ENCODE measurements around the gene PLA1A.

PLA1A gene

GRCh38 chr3:119647843-119648575 is 50.3 kb downstream of the PLA1A start:
- H3K27ac Mint-ChIP-seq, result no peak overlapping the region
- no peaks in the 10 kb centered on the region for H3K27me3 Mint-ChIP-seq
- H3K4me3 Mint-ChIP-seq, result no peak overlapping the region
- peaks cover 11% of the 10 kb centered on the region for H3K4me1 Mint-ChIP-seq (ENCODE audit: low read depth)
- H3K9me3 Mint-ChIP-seq, result no peaks in the 10 kb centered on the region
- peaks cover 14% of the 10 kb centered on the region for H3K36me3 Mint-ChIP-seq (ENCODE audit: low read depth)

DNA sequence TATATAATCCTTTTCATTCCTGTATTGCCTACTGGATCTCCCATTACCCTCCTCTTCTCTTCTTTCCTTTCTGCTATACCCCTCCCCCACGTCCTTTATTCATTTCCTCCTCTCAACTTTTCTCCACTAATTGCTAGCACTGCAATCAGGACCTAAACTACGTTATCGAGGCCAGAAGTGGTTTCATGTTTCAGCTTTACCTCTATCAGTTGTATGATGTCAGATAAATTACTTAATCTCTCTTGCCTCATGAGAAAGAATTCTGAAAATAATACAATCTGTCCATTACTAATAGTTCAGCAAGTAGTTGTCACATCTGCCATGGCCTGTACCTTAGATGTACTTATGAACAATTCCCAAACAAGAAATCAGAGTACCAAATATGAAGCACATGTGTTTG is 52.1 kb downstream of the PLA1A start:
- H3K27ac Mint-ChIP-seq, result no peak overlapping the region
- H3K9me3 Mint-ChIP-seq, result no peaks in the 10 kb centered on the region
- H3K4me1 Mint-ChIP-seq (ENCODE audit: low read depth), result no peaks in the 10 kb centered on the region
- H3K4me3 Mint-ChIP-seq, result no peak overlapping the region
- H3K36me3 Mint-ChIP-seq (ENCODE audit: low read depth), result peaks cover 14% of the 10 kb centered on the region
- H3K27me3 Mint-ChIP-seq, result no peaks in the 10 kb centered on the region

DNA sequence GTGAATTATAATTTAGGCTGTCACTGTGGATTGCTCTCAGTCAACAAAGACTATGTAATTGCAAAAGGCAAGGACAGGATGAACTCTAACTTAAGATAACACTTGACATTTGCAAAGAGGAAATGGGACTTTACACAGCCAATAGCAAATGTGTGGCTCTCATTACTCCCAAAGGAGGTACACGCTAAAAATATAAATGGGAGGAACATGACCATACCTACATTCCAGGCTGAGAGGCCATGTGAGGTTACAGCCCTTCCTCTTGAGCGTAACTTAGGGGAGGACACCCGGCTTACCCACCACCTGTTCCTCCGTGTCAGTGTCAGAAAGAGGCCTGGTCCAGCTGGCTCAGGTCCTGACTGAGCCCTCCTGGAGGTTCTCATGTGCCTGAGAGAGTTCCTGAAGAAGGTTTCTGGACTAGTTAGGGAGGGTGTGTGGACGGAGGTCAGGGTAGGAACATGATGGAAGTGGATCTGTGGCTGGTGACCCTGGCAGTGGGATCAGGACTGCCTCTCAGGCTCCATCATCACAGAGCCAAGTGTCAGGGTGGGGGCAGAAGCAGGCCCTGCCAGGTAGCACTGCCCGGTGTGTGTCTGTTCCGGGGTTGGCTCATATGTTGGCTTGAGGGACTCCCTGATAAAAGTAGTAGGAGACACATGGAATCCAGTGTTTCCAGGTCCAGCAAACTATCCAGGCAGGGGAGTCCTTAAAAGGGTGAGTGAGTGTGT is 54.8 kb downstream of the PLA1A start:
- Mint-ChIP-seq H3K27me3 (no peaks in the 10 kb centered on the region), H3K36me3 (ENCODE audit: low read depth) (no peaks in the 10 kb centered on the region), H3K27ac (no peak overlapping the region), H3K4me3 (no peak overlapping the region), H3K4me1 (ENCODE audit: low read depth) (peaks cover under 1% of the 10 kb centered on the region), H3K9me3 (no peaks in the 10 kb centered on the region)

DNA sequence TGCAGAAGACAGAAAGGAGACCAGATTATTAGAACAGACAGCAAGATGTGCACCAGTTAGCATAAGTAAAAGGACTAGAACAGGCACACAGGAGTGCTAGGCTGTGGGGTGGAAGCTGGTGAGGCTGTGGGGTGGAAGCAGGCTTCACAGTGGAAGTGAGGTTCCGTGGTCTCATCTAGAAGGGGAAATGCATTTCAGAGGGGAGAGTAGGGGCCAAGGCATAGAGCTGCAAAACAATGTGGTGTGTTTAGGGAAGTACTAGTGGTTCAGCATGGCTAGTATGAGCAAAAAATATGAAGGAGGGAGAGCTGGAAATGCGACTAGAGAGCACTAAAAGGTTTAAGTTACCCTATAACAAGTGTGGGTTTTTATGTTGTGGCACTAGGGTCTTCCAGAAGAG is 56.2 kb downstream of the PLA1A start:
- Mint-ChIP-seq H3K27ac (no peak overlapping the region), H3K36me3 (ENCODE audit: low read depth) (no peaks in the 10 kb centered on the region)

GRCh38 chr3:119657887-119658702 is 60.4 kb downstream of the PLA1A start:
- Mint-ChIP-seq H3K9me3 (no peaks in the 10 kb centered on the region), H3K36me3 (ENCODE audit: low read depth) (no peaks in the 10 kb centered on the region), H3K4me1 (ENCODE audit: low read depth) (peaks cover 6% of the 10 kb centered on the region)

More for the DNA sequence above, 56.2 kb downstream of the PLA1A start:
- Mint-ChIP-seq H3K9me3 (no peaks in the 10 kb centered on the region), H3K4me3 (no peak overlapping the region), H3K27me3 (no peaks in the 10 kb centered on the region), H3K4me1 (ENCODE audit: low read depth) (peaks cover 6% of the 10 kb centered on the region)

DNA sequence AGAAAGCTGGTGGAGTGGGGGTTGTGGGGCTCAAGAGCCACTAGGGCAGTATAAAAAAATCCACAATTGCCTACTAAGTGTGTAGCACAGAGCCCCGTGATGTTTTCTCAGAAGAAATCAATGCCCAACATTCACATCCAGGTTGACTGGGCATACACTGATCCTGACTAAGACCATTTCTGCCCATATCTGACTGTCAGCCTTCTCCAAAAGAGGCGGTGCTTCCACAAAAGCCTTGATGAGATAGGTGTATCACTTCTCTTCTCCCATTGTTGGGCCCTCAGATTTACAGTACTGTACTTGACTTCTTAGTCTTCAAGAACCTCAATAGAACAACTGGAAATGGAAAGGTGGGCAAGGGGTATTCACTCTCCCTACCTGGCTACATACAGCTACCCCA is 61.3 kb downstream of the PLA1A start:
- Mint-ChIP-seq H3K36me3 (ENCODE audit: low read depth) (no peaks in the 10 kb centered on the region), H3K9me3 (no peaks in the 10 kb centered on the region), H3K4me1 (ENCODE audit: low read depth) (peaks cover 6% of the 10 kb centered on the region), H3K27ac (no peak overlapping the region), H3K4me3 (no peak overlapping the region), H3K27me3 (no peaks in the 10 kb centered on the region)

More at GRCh38 chr3:119657887-119658702, 60.4 kb downstream of the PLA1A start:
- no peak overlapping the region for H3K4me3 Mint-ChIP-seq
- H3K27ac Mint-ChIP-seq, result no peak overlapping the region
- H3K27me3 Mint-ChIP-seq, result no peaks in the 10 kb centered on the region

DNA sequence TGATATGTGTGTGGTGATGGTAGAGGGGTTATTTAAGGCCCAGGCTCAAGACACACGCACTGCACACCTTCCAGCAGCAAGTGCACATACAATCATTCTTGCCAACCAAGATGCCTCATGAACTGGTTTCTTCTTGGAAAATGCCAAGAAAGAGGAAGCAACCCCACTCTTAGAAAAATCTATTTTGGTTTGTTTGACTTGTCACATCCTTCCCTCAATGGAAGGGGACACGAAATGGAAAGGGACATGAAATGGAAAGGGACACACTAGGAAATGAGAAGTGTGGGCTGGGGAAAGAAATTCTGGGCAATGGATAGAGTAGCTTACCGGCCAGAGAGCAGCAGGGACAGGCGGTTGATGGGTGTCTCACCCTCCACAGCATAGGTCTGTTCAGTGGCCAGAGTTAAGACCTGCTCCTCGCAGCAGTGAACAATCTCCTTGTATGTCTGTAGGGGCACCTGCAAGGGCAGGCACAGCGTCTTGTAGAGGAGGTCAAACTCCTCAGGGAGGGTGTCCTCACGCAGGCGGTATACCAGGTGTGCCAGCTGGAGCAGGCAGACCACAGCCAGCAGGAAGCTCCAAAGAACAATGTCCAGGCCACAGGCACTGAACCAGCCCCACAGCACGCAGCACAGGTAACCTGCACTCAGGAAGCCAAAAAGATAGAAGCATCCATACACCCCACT is 62.1 kb downstream of the PLA1A start:
- H3K9me3 Mint-ChIP-seq, result no peaks in the 10 kb centered on the region
- no peaks in the 10 kb centered on the region for H3K36me3 Mint-ChIP-seq (ENCODE audit: low read depth)
- H3K27ac Mint-ChIP-seq, result no peak overlapping the region
- H3K4me1 Mint-ChIP-seq (ENCODE audit: low read depth), result peaks cover 12% of the 10 kb centered on the region
- H3K4me3 Mint-ChIP-seq, result no peak overlapping the region
- H3K27me3 Mint-ChIP-seq, result no peaks in the 10 kb centered on the region

DNA sequence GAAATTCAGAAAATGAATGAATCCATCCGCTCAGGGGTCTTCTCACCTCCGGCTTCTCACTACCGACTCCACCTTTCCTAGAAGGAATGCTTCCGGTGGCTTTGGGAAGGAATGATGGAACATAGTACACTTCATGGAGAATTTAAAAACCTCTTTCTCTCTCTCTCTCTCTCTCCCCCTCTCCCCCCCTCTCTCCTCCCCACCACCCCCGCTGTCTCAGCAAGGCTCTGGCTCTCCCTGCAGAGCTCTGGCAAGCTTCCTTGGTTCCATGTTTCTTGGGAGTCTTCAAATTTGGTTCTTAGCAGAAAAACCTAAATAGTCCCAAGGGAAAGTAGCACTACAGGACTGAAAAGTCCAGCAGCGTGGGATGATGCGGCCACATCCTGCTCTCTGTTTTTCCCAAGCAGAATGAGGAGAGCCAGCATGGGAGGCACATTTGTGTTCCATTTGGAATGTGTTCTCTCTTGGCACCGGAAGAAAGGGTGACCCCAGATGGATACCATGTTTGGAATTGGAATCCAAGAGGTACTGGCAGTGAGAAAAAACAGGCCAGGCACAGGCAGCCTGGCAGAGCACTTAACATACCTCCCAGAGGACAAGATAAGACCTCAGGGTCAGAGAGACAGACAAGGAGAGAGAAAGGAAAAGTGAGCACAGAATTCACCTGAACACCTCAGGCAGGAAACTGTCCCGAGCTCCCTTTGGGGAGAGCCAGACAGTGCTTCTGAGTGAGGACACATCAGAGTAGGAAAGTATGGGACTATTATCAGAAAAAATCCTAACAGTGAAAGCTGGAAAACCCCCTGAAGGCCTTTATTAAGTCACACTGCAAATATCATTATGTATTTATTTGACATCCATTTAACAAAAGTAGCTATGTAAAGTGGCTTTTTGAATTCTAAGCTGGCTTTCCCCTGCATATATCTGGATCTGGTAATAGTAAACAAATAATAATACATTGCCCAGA is 63.1 kb downstream of the PLA1A start, which contains the start of gene POPDC2:
POPDC2 (minus strand) TSS at position 116 of the 967 bp plus-strand sequence. CDS start 166 bp downstream, outside the sequence.
- H3K9me3 Mint-ChIP-seq, result no peaks in the 10 kb centered on the region
- no peak within 1 kb of the TSS for H3K4me3 Mint-ChIP-seq
- peaks cover 15% of the 10 kb centered on the region for H3K4me1 Mint-ChIP-seq (ENCODE audit: low read depth)
- H3K27ac Mint-ChIP-seq, result no peak within 1 kb of the TSS
- H3K27me3 Mint-ChIP-seq, result no peaks in the 10 kb centered on the region
- no peaks in the 10 kb centered on the region for H3K36me3 Mint-ChIP-seq (ENCODE audit: low read depth)

- Mint-ChIP-seq H3K4me1 (ENCODE audit: low read depth) (peaks cover 11% of the 10 kb centered on the region), H3K4me3 (no peak overlapping the region), H3K27me3 (no peaks in the 10 kb centered on the region), H3K36me3 (ENCODE audit: low read depth) (peaks cover 9% of the 10 kb centered on the region), H3K9me3 (no peaks in the 10 kb centered on the region), H3K27ac (no peak overlapping the region)
Measured at GRCh38 chr3:119662604-119663373, 65.1 kb downstream of the PLA1A start.

GRCh38 chr3:119663885-119664284 is 66.2 kb downstream of the PLA1A start:
- H3K36me3 Mint-ChIP-seq (ENCODE audit: low read depth), result peaks cover 14% of the 10 kb centered on the region
- no peak overlapping the region for H3K4me3 Mint-ChIP-seq
- H3K4me1 Mint-ChIP-seq (ENCODE audit: low read depth), result peaks cover 9% of the 10 kb centered on the region
- no peaks in the 10 kb centered on the region for H3K27me3 Mint-ChIP-seq
- H3K27ac Mint-ChIP-seq, result no peak overlapping the region
- H3K9me3 Mint-ChIP-seq, result no peaks in the 10 kb centered on the region

DNA sequence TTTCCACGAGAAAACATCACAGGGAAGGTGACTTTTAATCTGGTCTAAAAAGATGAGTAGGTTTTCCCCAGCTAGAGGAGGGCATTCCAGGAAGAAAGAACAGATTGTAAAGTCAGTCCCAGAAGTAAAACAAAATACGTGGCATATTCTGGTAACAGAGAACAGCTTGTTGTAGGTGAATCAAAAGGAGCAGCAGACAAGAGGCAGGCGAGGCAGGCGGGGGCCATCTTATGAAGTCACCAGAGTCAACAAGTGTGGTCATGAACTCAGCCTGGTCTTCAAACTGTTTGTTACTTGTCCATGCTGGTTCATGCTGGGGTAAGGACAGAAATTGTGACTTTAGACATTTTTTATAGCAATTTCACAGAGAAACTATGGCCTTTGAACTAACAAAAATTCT is 66.7 kb downstream of the PLA1A start:
- no peak overlapping the region for H3K4me3 Mint-ChIP-seq
- H3K36me3 Mint-ChIP-seq (ENCODE audit: low read depth), result peaks cover 19% of the 10 kb centered on the region
- H3K27me3 Mint-ChIP-seq, result no peaks in the 10 kb centered on the region
- peak overlapping the region; percentile 22 for H3K27ac Mint-ChIP-seq
- no peaks in the 10 kb centered on the region for H3K9me3 Mint-ChIP-seq
- peaks cover 9% of the 10 kb centered on the region for H3K4me1 Mint-ChIP-seq (ENCODE audit: low read depth)

- H3K27ac Mint-ChIP-seq, result no peak overlapping the region
- H3K9me3 Mint-ChIP-seq, result no peaks in the 10 kb centered on the region
Measured at GRCh38 chr3:119664850-119665379, 67.2 kb downstream of the PLA1A start.

More at GRCh38 chr3:119664850-119665379, 67.2 kb downstream of the PLA1A start:
- Mint-ChIP-seq H3K4me1 (ENCODE audit: low read depth) (peaks cover 10% of the 10 kb centered on the region), H3K27me3 (no peaks in the 10 kb centered on the region), H3K36me3 (ENCODE audit: low read depth) (peaks cover 24% of the 10 kb centered on the region), H3K4me3 (no peak overlapping the region)

Data from stimulated activated naive CD8-positive, alpha-beta T cell treated with anti-CD3 and anti-CD28 coated beads, Interleukin-15, Interleukin-2, amounts not matched to agents 100 ng/mL and 50 ng/mL, for 24 hours (primary cell).